ENCODE data around the gene BOC.

BOC gene

GRCh38 chr3:113285226-113285625 lies 73.9 kb downstream of the BOC start:
- DNase-seq (ENCODE audit: low read depth, low spot score): no peak

DNA sequence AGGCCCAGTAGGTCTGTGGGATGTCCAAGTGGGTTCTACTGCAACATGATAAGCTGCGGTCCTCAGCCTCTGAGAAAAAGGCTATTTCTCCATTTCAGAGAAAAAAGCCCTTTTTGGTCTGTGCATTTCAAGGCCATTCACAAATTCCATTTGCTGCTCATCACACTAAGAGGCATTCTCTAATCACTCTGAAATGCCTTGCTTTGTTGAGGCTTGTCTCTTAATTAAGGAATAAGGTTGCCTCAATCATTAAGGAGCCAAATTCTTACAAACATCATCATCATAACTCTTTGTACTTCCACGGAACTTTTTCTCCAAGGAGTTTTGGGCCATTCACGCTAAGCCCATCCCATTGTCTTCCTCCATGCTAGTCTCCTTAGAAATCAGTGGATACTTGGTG lies 74.4 kb downstream of the BOC start:
- DNase-seq (ENCODE audit: low read depth, low spot score): no peak

- DNase-seq (ENCODE audit: low read depth, low spot score): no peak
Measured at GRCh38 chr3:113286524-113286923, 75.2 kb downstream of the BOC start.

DNA sequence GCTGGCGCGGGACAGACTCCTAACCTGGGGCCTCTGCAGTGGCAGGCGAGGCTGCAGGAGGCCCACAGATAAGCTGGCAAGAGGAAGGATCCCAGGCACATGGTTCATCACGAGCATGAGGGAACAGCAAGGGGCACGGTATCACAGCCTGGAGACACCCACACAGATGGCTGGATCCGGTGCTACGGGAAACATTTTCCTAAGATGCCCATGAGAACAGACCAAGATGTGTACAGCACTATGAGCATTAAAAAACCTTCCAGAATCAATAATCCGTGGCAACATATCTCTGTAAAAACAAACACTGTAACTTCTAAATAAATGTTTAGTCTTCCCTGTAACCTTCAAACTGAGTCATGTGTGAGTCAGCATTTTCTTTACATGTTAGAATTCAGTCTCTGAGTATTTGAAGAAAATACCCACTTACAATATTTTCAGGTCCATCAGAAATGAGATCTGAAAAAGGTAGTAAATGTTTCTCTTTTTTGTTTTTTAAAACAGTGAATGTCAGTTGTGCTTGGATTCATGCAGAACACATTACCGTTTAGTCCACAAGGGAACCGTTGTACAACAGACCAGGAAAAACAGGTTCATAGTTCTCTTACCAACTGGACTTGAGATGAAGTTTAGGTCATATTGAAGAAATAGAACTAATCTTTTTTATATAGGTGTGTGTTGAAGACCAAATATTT lies 75.9 kb downstream of the BOC start:
- no peak for DNase-seq (ENCODE audit: low read depth, low spot score)

DNA sequence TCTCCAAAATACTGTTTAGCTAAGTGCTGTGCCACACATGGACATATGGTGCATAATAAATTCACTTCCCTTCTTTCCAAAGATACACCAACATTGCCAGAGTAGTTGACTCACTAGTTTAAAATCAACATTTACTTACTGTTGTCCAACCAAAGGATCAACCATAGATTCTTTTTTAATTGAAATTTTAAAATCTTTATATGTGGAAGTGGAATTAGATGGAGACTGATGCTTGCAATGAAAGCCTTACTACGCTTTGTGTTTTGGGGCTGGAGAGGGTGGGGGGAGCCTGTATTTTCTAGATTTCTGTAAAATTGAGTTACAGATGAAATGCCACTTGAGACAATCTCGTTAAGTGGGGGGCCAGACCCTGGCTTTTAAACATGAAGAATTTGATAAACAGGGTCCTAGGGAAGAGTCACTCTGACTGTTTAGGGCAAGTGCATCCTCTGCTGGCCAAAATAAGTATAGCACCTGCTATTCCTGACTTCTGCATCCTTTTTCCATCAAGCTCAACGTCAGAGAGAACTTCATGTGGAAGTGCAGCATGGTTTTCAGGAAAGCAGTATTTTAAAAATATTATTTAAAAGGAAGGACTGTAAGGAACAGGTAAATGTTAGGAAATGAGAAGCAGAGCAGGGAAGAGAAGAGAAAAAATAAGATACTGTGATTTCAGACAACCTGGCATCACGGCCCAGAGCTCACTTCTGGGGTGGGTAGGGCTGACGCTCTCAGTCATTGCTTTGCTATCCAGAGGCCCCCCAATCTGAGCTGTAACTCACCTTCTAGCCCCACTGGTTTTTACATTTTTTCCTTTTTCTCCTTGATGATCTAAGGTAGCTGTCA lies 76.7 kb downstream of the BOC start:
- DNase-seq (ENCODE audit: low read depth, low spot score): peak; percentile 68

DNA sequence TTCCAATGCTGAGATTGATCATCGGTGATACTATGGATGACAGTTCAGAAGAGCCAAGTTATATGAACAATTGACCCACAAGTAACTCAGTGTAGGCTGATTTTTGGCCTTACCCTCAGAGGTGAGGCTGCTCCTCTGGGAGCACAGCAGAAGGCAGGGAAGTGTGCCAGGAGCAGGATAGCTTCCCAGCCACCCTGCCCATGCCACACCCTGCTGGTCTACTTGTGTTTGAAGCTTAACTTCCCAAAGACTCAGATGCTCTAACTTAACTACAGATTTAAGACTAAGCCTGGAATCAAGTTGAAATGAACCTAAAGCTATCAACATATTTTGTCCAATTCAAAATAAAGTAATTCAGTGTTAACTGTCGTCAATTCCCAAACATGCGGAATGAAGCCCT lies 77.5 kb downstream of the BOC start:
- DNase-seq (ENCODE audit: low read depth, low spot score): no peak

GRCh38 chr3:113291572-113291971 lies 80.2 kb downstream of the BOC start:
- DNase-seq (ENCODE audit: low read depth, low spot score): peak; percentile 66

DNA sequence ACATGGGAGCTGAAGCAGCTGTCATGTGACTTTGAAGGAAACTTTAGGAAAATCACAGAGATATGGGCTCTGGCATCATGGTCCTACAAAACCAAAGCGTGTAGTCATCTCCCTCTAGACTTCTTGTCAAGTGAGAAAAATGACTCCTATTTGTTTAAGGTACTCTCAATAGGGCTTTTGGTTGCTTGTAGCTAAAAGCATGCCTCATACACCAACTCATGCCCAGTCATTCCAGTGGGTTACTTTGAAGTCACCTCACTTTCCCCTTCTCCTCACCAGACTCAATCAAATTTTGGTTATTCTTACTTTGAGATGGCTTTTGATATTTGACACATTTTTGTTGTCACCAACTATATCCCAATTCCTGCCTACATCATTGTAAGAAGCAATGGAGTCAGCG lies 81.6 kb downstream of the BOC start:
- no peak for DNase-seq (ENCODE audit: low read depth, low spot score)

- no peak for DNase-seq (ENCODE audit: low read depth, low spot score)
Measured at GRCh38 chr3:113293348-113293747, 82.0 kb downstream of the BOC start.

GRCh38 chr3:113295463-113295862 lies 84.1 kb downstream of the BOC start:
- DNase-seq (ENCODE audit: low read depth, low spot score): no peak

GRCh38 chr3:113297287-113297686 lies 85.9 kb downstream of the BOC start:
- no peak for DNase-seq (ENCODE audit: low read depth, low spot score)

DNA sequence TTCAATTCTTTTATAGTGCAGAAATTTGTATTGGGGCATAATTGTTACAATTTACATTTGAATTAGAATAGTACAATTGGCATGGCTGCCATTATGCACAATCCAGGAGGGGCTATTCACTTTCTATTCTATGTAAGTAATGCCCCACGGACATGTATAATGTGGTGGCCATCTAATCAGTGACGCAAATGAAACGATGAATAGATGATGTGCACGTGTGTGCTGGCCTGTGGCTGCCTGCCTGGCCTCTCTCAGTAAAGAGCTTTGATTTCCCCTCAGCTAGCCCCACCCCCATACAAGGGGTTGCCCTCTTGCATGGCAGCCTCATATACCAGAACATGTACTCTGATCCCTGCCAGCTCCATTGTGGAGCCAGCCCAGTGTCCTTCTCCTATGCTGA lies 86.5 kb downstream of the BOC start:
- no peak for DNase-seq (ENCODE audit: low read depth, low spot score)

DNA sequence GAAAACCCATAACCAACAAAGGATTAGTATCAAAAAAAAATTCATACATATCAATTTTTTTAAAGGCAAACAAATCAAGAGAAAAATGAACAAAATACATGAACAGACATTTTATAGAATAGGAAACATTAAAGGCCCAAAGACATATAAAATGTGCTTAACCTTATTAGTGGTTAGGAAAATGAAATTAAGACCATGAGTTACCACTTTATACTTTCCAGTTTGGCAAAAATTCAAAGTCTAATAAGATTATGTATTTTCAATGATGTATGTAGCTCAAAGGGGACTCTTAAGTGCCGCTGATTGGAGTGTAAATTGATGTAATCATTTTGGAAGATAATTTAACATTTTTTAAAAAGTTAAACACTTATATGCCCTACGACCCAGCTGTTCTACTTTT lies 89.2 kb downstream of the BOC start:
- no peak for DNase-seq (ENCODE audit: low read depth, low spot score)

DNA sequence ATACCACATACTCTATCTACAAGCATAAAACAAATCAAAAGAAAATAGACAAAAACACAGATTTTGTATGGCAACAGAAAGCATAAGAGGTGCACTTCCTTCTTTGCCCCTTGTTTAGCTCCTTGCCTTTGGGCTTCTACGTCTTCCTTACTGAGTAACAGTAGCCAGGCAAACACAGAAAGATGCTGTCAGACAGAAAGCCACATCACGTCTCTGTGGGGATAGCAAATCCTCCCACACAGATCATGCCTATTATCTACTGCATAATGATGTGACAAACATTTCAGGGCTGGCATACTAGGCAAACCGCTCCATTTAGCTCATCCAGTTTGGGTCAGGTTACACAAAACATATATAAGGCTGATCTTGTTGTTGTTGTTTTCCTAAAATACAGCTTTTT lies 92.7 kb downstream of the BOC start:
- DNase-seq (ENCODE audit: low read depth, low spot score): no peak

GRCh38 chr3:113304856-113305540 lies 93.6 kb downstream of the BOC start:
- peak; percentile 23 for DNase-seq (ENCODE audit: low read depth, low spot score)

DNA sequence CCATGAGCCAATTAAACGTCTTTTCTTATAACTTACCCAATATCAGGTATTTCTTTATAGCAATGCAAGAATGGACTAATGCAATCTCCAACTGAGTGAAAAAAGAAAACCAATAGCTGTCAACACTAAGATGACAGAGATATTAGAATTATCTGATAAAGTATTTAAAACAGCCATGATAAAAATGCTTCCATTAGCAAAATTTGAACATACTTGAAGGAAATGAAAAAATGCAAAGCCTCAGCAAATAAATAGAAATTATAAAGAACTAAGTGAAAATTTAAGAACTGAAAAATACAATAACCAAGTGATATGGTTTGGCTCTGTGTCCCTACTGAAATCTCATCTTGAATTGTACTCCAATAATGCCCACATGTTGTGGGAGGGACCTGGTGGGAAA lies 99.6 kb downstream of the BOC start:
- no peak for DNase-seq (ENCODE audit: low read depth, low spot score)

- DNase-seq (ENCODE audit: low read depth, low spot score): peak; percentile 74
Measured at GRCh38 chr3:113312416-113312815, 101.1 kb downstream of the BOC start.

- no peak for DNase-seq (ENCODE audit: low read depth, low spot score)
Measured at GRCh38 chr3:113314923-113315322, 103.6 kb downstream of the BOC start.

DNA sequence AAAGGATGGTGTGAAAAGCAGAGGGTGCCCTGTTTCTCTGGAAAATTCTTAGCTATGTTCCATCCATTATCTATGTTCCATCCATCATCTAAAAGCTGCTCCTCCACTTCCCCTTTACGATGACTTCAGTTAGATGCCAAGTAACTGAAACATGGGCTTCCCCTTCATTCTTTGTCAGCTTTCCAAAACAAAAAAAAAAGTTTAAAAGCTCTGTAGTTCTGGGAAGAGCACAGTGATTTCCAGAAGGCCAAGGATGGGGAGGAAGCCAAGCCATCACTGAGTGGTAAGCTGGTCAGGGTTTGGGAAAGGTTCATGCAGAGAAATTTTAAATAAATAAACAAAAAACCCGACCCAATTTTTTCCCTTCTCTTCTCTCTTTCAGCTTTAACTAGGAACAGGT lies 118.4 kb downstream of the BOC start:
- no peak for DNase-seq (ENCODE audit: low read depth, low spot score)

DNA sequence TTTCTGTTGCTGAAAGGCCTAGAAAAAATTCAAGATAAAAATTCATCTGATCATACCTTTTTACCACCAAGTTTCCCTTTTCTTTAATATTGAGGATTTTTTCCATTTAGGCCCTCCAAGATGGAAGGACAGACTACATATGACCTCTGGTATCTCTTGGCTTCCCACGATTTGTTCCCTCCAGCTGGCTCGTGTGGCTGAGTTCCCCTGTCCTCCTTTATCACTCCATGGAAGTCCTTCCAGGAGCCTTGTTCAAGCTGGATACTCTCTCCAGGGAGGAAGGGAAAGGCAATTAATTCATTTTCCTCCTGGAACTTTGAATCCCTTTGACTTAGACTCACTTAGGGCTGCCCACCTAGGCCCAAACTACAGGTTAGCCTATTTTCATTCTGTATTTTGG lies 119.4 kb downstream of the BOC start:
- no peak for DNase-seq (ENCODE audit: low read depth, low spot score)

GRCh38 chr3:113331187-113331586 lies 119.8 kb downstream of the BOC start:
- no peak for DNase-seq (ENCODE audit: low read depth, low spot score)
